Activated CD4-positive, CD25-positive, alpha-beta regulatory T cell treated with anti-CD3 and anti-CD28 coated beads, Interleukin-2, amount 50 U/mL, for 16 hours (primary cell): ENCODE results near the gene JARID2.
"Not testable (repeated sequence)": the region's sequence is repeated elsewhere in the genome, so short reads cannot be mapped to it uniquely, and the experiment has no call there.

Experiments
- DNase-seq: peaks from one replicate; pipeline ENCODE4 v3.0.0-alpha.2; 2020; ENCODE audit warnings: low read depth, low spot score

Gene JARID2

GRCh38 chr6:15309611-15310283 lies 63.9 kb downstream of the JARID2 start:
- DNase-seq = no peak

DNA sequence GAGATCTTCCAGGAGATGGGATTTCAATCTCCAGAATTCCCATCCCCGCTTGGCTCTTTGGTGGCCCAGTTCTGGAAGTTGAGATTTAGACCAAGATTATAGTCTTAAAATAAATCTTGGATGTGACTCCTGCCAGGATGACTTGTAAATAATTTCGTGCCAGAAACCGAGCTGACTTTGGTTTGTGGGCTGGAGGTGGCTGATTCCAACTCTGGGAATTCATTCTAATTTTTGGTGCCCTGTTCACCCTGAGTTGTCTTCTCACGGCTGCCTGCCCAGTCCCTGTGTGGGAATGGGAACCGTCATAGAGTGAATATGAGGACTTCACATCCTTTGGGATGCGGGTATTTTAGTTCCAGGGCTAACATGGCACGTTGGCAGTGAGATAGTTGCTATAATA lies 64.8 kb downstream of the JARID2 start:
- no peak for DNase-seq

GRCh38 chr6:15312500-15312899 lies 66.6 kb downstream of the JARID2 start:
- DNase-seq = no peak

DNA sequence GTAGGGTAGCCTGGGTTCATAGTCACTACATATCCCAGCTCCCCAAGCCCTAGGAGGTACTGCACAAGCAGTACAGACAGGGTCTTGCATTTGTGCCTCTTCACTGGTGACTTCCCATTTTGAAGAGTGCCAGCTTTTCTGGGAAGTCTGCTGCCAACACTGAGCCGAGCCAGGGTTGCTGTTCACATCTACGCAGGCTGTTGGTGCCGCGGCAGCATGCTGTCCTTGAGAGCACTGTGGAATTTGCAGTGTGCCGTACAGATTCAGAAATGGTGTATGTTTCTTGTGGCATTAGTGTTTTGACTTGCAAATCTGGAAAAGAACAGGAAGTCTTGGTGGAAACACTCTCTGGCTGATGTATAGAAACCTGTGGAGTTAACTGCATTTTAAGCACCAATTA lies 67.5 kb downstream of the JARID2 start:
- no peak for DNase-seq

GRCh38 chr6:15316754-15317153 lies 70.9 kb downstream of the JARID2 start:
- DNase-seq = no peak

- DNase-seq = no peak
Measured at GRCh38 chr6:15317251-15317650, 71.4 kb downstream of the JARID2 start.

- no peak for DNase-seq
Measured at GRCh38 chr6:15317934-15318902, 72.3 kb downstream of the JARID2 start.

DNA sequence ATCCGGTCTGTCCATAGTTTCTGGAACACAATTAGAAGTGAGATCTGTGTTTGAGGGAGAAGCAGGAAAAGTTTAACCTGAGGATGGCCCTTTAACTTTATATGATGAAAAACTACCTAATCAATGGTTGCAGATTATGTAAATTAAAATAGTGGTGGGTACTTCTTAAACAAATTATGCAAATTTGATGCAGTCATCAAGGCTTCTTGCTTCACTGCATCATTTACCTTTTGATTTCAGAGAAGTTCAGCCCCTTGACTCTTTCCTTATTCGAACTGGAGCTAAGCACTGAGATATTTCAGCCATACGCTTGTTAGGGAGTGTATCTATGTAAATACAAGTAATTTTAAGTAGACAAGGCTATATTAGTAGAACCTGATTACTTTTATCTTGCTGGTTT lies 73.8 kb downstream of the JARID2 start:
- no peak for DNase-seq

DNA sequence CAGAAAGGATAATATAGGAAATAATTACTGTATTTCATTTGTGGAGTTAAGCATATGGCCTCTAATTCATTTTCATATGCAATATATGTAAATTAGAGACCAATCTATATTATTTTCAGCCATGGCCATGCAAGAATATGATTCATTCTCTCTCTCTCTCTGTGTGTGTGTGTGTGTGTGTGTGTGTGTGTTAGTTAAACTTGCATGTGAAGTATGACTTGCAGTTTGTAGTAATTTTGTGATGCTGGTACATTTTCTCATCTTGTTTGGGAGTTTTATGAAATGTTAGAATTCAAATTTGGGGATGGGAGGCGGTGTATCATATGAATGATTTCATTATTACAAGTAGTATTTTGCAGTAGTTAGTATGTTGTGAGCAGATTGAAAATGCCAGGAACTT lies 74.8 kb downstream of the JARID2 start:
- no peak for DNase-seq

DNA sequence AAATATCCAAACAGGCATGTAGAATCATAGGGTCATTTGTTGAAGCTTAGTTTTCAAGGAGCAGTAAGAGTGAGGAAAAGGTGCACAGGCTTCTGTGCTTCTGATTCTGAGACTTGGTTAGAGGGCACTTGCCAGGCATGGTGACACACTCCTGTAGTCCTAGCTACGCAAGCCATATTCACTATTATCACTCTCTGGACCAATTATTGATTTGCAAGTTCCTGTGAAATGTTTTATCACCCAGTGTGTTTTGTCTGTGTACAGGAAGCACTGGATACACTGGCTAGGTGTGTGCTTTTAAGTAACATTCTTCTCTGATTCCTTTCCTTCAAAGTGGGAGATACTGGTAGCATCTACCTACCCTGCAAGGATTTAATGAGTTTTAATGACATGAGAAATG lies 76.3 kb downstream of the JARID2 start:
- DNase-seq = no peak

DNA sequence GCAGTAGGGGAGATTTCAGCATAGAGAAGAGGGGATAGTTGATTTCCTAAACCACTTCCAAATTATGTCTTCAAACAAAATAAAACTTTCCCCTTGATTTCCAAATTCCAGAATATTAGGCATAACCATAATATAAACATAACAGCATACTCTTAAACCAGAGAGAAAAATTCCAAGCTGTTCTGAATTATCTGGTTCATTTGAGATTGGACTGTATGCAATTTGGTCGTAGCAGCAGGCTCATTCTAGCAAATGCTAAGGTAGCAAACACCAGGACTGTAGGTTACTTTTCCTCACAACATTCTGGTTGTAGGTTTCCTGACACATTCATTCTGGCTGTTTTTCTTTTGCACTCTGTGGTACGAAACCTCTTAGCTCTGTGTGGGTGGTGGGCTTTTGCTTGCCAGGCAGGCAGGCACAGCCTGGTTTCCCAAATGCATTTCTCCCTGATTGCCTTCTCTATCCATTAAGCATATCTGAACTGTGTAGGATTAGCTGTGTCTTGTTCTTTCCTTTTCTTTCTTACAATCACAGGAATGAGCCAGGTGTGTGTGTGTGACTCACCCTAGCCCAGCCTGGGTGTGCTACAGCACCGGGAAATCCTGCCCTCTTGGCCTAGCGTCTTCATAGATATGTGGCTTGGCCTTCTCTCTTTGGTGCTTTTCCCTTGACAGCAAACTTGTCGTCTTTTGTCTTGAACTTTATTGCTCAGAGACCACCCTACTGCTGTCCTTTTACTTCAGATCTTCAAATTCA lies 77.1 kb downstream of the JARID2 start:
- DNase-seq = no peak

DNA sequence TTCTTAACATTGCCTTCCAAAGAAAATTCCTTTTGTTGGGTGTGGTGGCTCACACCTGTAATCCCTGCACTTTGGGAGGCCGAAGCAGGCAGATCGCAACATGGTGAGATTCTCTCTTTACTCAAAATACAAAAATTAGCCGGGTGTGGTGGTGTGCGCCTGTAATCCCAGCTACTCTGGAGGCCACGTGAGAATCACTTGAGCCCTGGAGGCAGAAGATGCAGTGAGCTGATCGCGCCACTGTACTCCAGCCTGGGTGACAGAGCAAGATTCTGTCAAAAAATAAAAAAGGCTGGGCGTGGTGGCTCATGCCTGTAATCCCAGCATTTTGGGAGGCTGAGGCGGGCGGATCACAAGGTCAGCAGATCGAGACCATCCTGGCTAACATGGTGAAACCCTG lies 77.7 kb downstream of the JARID2 start:
- not testable (repeated sequence) for DNase-seq

DNA sequence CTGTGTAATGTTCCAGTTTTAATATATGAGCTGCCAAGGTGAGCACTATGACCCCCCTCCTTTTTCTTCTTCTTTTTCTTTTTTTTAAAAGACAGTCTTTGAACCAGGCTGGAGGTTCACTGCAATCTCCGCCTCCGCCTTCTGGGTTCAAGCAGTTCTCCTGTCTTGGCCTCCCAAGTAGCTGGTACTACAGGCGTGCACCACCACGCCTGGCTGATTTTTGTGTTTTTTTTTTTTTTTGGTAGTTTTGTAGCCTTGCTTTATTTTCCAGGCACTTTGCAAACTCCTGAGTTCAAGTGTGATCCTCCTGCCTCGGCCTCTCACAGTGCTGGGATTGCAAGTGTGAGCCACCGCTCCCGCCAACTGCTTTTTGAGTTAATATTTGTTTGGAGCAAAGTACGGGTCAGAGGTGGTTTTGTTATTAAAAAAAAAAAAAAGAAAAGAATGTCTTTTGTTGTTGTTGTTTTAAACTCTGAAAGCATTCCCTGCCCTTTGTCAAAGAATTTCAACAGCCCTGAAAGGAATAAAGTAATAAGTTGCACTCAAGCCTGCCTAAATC lies 78.6 kb downstream of the JARID2 start:
- no peak for DNase-seq

GRCh38 chr6:15325540-15325955 lies 79.7 kb downstream of the JARID2 start:
- no peak for DNase-seq

DNA sequence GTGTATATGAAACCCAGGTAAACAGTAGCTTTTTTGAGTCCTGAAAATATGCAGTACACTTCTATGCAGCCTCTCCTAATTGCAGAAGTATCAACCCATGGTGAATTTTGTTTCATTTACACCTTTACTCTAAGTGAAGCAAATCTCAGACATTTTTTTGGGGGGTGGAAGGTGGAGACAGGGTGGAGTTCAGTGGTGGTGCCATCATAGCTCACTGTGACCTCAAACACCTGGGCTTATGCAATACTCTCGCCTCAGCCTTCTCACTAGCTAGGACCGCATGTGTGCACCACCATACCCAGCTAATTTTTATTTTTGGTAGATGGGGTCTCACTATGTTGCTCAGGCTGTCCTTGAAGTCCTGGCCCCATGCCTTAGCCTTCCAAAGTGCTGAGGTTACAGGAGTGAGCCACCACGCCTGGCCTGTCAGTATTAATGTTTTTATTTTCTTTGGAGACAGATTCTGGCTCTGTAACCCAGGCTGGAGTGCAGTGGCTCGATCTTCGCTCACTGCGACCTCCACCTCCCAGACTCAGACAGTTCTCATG lies 80.3 kb downstream of the JARID2 start:
- DNase-seq = no peak

DNA sequence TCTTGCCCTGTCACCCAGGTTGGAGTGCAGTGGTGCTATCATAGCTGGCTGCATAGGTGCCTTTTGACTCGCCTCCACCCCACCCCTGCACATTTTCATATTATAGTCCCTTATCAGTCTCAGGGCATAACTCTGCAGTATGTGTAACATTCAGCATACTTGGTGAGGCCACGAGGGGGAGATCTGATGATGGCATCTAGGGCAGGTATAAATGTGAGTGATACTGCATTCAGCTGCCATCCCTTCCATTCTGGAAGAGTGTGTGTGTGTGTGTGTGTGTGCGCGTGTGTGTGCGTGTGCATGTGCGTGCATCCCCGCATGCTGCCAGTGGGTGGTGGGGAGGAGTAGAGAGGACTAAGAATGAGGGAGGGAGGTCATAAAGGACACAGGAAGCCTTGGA lies 81.4 kb downstream of the JARID2 start:
- DNase-seq = no peak

- no peak for DNase-seq
Measured at GRCh38 chr6:15329197-15329671, 83.4 kb downstream of the JARID2 start.

GRCh38 chr6:15330174-15330944 lies 84.5 kb downstream of the JARID2 start:
- no peak for DNase-seq

DNA sequence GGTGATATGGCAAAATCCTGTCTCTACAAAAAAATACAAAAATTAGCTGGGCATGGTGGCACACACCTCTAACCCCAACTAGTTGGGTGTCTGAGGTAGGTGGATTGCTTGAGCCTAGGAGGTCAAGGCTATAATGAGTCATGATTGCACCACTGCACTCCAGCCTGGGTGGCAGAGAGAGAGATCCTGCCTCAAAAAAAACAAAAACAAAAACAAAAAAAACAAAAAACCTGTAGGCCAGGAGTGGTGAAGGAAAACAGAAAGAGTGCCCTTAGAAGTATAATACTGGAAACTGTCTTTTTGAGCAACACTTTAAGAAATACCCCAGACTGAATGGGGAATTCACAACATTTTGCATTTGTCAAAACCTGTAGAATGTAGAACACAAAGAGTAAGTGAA lies 85.3 kb downstream of the JARID2 start:
- no peak for DNase-seq

DNA sequence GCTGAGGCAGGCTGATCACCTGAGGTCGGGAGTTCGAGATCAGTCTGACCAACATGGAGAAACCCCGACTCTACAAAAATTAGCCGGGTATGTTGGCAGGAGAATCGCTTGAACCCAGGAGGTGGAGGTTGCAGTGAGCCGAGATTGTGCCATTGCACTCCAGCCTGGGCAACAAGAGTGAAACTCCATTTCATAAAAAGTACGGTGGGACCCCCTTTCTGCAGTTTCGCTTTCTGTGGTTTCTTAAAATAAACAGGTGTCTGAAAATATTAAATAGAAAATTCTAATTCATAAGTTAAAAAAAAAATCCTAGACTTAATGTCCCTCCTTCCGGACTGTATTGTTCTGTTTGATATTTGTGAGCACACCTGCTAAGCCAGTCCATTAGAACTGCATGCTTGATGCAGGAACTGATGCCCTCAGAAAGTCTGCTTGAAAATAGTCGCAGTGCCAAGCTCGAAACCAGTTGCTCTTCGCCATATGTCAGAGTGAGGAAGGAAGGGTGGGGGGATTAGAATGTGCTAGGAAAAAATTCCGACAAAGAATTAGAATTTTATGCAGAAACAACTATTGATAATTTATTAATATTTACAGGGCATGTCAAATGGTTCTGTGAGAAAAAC lies 85.9 kb downstream of the JARID2 start:
- no peak for DNase-seq
